H1 (cell line): ENCODE data around the gene TCF7L2. TPM values are rescaled to one million over a fixed set of nuclear protein-coding genes. Genes with fewer than 3 reads are reported as not detected.

Source experiments
- CEBPB ChIP-seq: IDR thresholded peaks from 2 replicates; pipeline ENCODE4 v1.6.1; 2012; ENCODE audit warnings: low read depth, low read length
- CTCF ChIP-seq, 3 experiments: IDR thresholded peaks; 1 replicate in 2 of 3; 2 replicates in 1 of 3; pipeline versions ENCODE4 v1.5.1 to v1.6.1; 2011; ENCODE audit warnings: low read length in 3 of 3, mild to moderate bottlenecking in 3 of 3, inconsistent platforms in 2 of 3, low read depth in 1 of 3, moderate library complexity in 1 of 3; ENCODE audit not compliant: insufficient read depth in 1 of 3; ENCODE audit errors: control extremely low read depth in 1 of 3
- EZH2 ChIP-seq: fragments of 200-600 bp; sonication (generic); IDR thresholded peaks from 2 replicates; pipeline ENCODE4 v1.7.1; 2012; ENCODE audit warnings: low read depth, mild to moderate bottlenecking, moderate library complexity, low read length, inconsistent platforms; ENCODE audit not compliant: severe bottlenecking
- POU5F1 ChIP-seq: IDR thresholded peaks from 2 replicates; pipeline ENCODE4 v1.6.1; 2011; ENCODE audit warnings: low read depth, mild to moderate bottlenecking, low read length, moderate library complexity
- SIX5 ChIP-seq: IDR thresholded peaks from 2 replicates; pipeline ENCODE4 v1.6.1; 2011; ENCODE audit warnings: mild to moderate bottlenecking, low read depth, low read length
- SP2 ChIP-seq: IDR thresholded peaks from 2 replicates; pipeline ENCODE4 v1.6.1; 2012; ENCODE audit warnings: mild to moderate bottlenecking, low read length, inconsistent platforms
- SUZ12 ChIP-seq: fragments of 200-600 bp; sonication (generic); IDR thresholded peaks from 2 replicates; pipeline ENCODE4 v1.6.1; 2012; ENCODE audit warnings: mild to moderate bottlenecking, inconsistent platforms, low read length, moderate library complexity, mixed read lengths
- ZNF274 ChIP-seq: IDR thresholded peaks from 2 replicates; pipeline ENCODE4 v1.7.0; 2012; ENCODE audit warnings: low read length, borderline replicate concordance; ENCODE audit errors: extremely low read depth
- polyA plus RNA-seq, 7 experiments: library from polyadenylated mRNA; depleted of rRNA in 3 of 7; stranded (reverse) in 5 of 7; unstranded in 2 of 7; fragments of >200 nt in 5 of 7; fragments of 200-250 nt in 2 of 7; gene quantifications; 1 replicate in 5 of 7; 2 replicates in 1 of 7; 4 replicates in 1 of 7; pipeline versions ENCODE4 v1.2.1 to v1.2.3, GENCODE V29; 2011 to 2013; ENCODE audit warnings: missing spikeins in 2 of 7, mixed read lengths in 2 of 7
- total RNA-seq: library from RNA; stranded (reverse); fragmentation: NEBNext Ultra II Directional; extraction: Animal tissue kit (Norgen Biotek cat#: 25700); gene quantifications from 2 replicates; pipeline ENCODE4 v1.2.1, GENCODE V29; 2021

The TCF7L2 gene
- total and polyA plus RNA-seq, 2 of the 8 experiments (the other 6 are each of a cell fraction or from before 2014, with no cell fraction given), result 33.9 to 67.3 TPM

- no peak for TF ChIP-seq CTCF (IDR thresholded peaks at IDR 0.05; ENCODE audit: control extremely low read depth in 1 of 3, insufficient read depth in 1 of 3, low read depth in 1 of 3, low read length in 3 of 3)
- no peak for TF ChIP-seq ZNF274
- no peak for TF ChIP-seq CEBPB
- no peak for TF ChIP-seq EZH2
- TF ChIP-seq SUZ12, result no peak
- no peak for TF ChIP-seq POU5F1
- no peak for TF ChIP-seq SP2
- TF ChIP-seq SIX5, result no peak
Measured at GRCh38 chr10:112970021-112970420, 20.0 kb downstream of the TCF7L2 start (continued).
